ENCODE results near the gene TDRD15. TPM values are rescaled to one million over a fixed set of nuclear protein-coding genes. Genes with fewer than 3 reads are reported as not detected.

Gene TDRD15
- total and polyA plus RNA-seq, 2 of the 13 experiments (the other 11 are each of a cell fraction or from before 2014, with no cell fraction given), result 0.12 to 0.29 TPM

DNA sequence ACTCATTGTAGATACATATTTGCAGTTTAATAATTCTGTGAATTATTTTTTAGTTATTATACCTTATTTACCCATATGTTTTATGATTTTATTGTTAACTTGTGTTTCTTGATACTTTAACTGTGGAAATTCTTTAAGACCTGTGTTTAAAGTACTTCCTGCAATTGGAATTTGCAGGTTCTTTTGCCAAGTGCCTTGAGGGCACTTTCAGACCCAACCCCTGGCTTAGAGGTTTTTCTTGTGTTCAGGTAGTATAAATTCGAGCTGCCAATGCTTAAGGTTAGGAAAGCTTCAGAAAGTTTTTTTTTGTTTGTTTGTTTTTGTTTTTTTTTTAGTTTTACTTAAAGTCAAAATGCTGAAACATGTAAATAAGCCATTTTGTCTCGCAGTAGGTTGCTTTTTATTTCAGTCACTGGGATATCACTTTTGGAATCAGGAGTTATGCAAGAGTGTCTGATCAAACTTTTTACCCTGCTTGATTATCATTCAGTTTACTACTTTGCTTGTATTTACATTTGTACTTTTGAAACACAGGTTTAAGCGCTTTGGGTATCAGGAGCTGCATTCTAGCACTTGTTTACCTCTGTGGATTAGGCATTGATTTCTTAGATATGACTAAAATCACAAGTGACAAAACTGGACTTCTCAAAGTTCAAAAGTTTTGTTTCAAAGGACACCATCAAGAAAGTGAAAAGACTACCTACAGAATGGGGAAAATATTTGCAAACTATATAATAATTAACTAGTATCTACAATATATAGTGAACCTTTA is 31.8 kb downstream of the TDRD15 start (continued):
- TF ChIP-seq, protein P1, sequence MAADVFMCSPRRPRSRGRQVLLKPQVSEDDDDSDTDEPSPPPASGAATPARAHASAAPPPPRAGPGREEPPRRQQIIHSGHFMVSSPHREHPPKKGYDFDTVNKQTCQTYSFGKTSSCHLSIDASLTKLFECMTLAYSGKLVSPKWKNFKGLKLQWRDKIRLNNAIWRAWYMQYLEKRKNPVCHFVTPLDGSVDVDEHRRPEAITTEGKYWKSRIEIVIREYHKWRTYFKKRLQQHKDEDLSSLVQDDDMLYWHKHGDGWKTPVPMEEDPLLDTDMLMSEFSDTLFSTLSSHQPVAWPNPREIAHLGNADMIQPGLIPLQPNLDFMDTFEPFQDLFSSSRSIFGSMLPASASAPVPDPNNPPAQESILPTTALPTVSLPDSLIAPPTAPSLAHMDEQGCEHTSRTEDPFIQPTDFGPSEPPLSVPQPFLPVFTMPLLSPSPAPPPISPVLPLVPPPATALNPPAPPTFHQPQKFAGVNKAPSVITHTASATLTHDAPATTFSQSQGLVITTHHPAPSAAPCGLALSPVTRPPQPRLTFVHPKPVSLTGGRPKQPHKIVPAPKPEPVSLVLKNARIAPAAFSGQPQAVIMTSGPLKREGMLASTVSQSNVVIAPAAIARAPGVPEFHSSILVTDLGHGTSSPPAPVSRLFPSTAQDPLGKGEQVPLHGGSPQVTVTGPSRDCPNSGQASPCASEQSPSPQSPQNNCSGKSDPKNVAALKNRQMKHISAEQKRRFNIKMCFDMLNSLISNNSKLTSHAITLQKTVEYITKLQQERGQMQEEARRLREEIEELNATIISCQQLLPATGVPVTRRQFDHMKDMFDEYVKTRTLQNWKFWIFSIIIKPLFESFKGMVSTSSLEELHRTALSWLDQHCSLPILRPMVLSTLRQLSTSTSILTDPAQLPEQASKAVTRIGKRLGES (CRISPR knock-in tag; IDR thresholded peaks at IDR 0.05; ENCODE audit: borderline replicate concordance), result no peak
- TF ChIP-seq ZNF234 (CRISPR knock-in tag; conservative IDR thresholded peaks at IDR 0.05), result no peak
- TF ChIP-seq GPN1 (CRISPR knock-in tag; IDR thresholded peaks at IDR 0.05; ENCODE audit: borderline replicate concordance), result no peak
- TF ChIP-seq KDM4B (CRISPR knock-in tag; IDR thresholded peaks at IDR 0.05), result no peak
- no peak for TF ChIP-seq ZNF564 (CRISPR knock-in tag; IDR thresholded peaks at IDR 0.05)
- no peak for TF ChIP-seq ZNF501 (CRISPR knock-in tag; IDR thresholded peaks at IDR 0.05)
- no peak for TF ChIP-seq ZMYM3 (CRISPR knock-in tag; IDR thresholded peaks at IDR 0.05)
- TF ChIP-seq TBP (CRISPR knock-in tag; IDR thresholded peaks at IDR 0.05), result no peak
- TF ChIP-seq ETV6 (CRISPR knock-in tag; conservative IDR thresholded peaks at IDR 0.05), result no peak
- no peak for TF ChIP-seq ZFX (CRISPR knock-in tag; IDR thresholded peaks at IDR 0.05; ENCODE audit: low read depth)
- no peak for TF ChIP-seq ZNF260 (CRISPR knock-in tag; IDR thresholded peaks at IDR 0.05; ENCODE audit: borderline replicate concordance, low read depth)
- no peak for TF ChIP-seq MED13 (CRISPR knock-in tag; IDR thresholded peaks at IDR 0.05)
- no peak for TF ChIP-seq ZNF557 (CRISPR knock-in tag; IDR thresholded peaks at IDR 0.05)
- TF ChIP-seq ZFAT (CRISPR knock-in tag; conservative IDR thresholded peaks at IDR 0.05), result no peak
- TF ChIP-seq, protein P2, sequence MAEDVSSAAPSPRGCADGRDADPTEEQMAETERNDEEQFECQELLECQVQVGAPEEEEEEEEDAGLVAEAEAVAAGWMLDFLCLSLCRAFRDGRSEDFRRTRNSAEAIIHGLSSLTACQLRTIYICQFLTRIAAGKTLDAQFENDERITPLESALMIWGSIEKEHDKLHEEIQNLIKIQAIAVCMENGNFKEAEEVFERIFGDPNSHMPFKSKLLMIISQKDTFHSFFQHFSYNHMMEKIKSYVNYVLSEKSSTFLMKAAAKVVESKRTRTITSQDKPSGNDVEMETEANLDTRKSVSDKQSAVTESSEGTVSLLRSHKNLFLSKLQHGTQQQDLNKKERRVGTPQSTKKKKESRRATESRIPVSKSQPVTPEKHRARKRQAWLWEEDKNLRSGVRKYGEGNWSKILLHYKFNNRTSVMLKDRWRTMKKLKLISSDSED (CRISPR knock-in tag; IDR thresholded peaks at IDR 0.05), result no peak
- no peak for TF ChIP-seq ZNF572 (CRISPR knock-in tag; IDR thresholded peaks at IDR 0.05)
- TF ChIP-seq RFXAP (CRISPR knock-in tag; IDR thresholded peaks at IDR 0.05; ENCODE audit: borderline replicate concordance), result no peak
- TF ChIP-seq ZNF781 (CRISPR knock-in tag; IDR thresholded peaks at IDR 0.05; ENCODE audit: borderline replicate concordance, not compliant biosample characterization), result no peak
- TF ChIP-seq, protein P3, sequence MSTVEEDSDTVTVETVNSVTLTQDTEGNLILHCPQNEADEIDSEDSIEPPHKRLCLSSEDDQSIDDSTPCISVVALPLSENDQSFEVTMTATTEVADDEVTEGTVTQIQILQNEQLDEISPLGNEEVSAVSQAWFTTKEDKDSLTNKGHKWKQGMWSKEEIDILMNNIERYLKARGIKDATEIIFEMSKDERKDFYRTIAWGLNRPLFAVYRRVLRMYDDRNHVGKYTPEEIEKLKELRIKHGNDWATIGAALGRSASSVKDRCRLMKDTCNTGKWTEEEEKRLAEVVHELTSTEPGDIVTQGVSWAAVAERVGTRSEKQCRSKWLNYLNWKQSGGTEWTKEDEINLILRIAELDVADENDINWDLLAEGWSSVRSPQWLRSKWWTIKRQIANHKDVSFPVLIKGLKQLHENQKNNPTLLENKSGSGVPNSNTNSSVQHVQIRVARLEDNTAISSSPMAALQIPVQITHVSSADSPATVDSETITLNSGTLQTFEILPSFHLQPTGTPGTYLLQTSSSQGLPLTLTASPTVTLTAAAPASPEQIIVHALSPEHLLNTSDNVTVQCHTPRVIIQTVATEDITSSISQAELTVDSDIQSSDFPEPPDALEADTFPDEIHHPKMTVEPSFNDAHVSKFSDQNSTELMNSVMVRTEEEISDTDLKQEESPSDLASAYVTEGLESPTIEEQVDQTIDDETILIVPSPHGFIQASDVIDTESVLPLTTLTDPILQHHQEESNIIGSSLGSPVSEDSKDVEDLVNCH (CRISPR knock-in tag; IDR thresholded peaks at IDR 0.05), result no peak
- TF ChIP-seq CC2D1A (CRISPR knock-in tag; IDR thresholded peaks at IDR 0.05), result no peak
- TF ChIP-seq KLF15 (CRISPR knock-in tag; IDR thresholded peaks at IDR 0.05; ENCODE audit: borderline replicate concordance), result no peak
- TF ChIP-seq, protein P4, sequence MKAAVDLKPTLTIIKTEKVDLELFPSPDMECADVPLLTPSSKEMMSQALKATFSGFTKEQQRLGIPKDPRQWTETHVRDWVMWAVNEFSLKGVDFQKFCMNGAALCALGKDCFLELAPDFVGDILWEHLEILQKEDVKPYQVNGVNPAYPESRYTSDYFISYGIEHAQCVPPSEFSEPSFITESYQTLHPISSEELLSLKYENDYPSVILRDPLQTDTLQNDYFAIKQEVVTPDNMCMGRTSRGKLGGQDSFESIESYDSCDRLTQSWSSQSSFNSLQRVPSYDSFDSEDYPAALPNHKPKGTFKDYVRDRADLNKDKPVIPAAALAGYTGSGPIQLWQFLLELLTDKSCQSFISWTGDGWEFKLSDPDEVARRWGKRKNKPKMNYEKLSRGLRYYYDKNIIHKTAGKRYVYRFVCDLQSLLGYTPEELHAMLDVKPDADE (CRISPR knock-in tag; IDR thresholded peaks at IDR 0.05), result no peak
- TF ChIP-seq, protein P5, sequence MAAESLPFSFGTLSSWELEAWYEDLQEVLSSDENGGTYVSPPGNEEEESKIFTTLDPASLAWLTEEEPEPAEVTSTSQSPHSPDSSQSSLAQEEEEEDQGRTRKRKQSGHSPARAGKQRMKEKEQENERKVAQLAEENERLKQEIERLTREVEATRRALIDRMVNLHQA (CRISPR knock-in tag; IDR thresholded peaks at IDR 0.05), result peak; percentile 82; the same call in 1 of the 2 replicates

Data from HepG2 (cell line).